Gastrocnemius medialis (tissue), 4 donors: ENCODE measurements around the gene KLHL4.
"Not testable (repeated sequence)": the region's sequence is repeated elsewhere in the genome, so short reads cannot be mapped to it uniquely, and the experiment has no call there.

Experiments used
- CTCF ChIP-seq, 5 experiments: fragments of 450-650 bp in 3 of 5; fragments of 200-600 bp in 2 of 5; sonication (generic) in 2 of 5; IDR thresholded peaks in 4 of 5; conservative IDR thresholded peaks in 1 of 5; 1 replicate in 4 of 5; 2 replicates in 1 of 5; pipeline ENCODE4 v1.5.1; 2016 to 2019; ENCODE audit warnings: antibody characterized with exemption in 5 of 5, mild to moderate bottlenecking in 3 of 5, moderate library complexity in 3 of 5
- POLR2A ChIP-seq, 2 donors: fragments of 450-650 bp; IDR thresholded peaks; one replicate each; pipeline ENCODE4 v1.6.1; 2017; ENCODE audit warnings: antibody characterized with exemption in 2 of 2, mild to moderate bottlenecking in 2 of 2, moderate library complexity in 2 of 2

GRCh38 chrX:87641439-87641838 lies 123.8 kb downstream of the KLHL4 start:
- TF ChIP-seq CTCF (IDR thresholded peaks at IDR 0.05 in 4 of 5, conservative IDR thresholded peaks at IDR 0.05 in 1 of 5); POLR2A (IDR thresholded peaks at IDR 0.05): not testable (repeated sequence)
